HL-60 (cell line): Measurements from ENCODE around the gene MAP3K7.
A peak's percentile ranks its signal among the peaks of the same experiment; 100 is the strongest.

ENCODE experiments used
- DNase-seq, 2 experiments: peaks; one replicate each; pipeline ENCODE4 v3.0.0-alpha.2; 2010 to 2020; ENCODE audit warnings: low read depth in 1 of 2, low spot score in 1 of 2
- H3K27ac ChIP-seq: fragments of 250-450 bp; sonication (Bioruptor Pico); replicated peaks from 2 replicates; pipeline ENCODE4 v1.5.1; 2020; ENCODE audit warnings: mild to moderate bottlenecking, moderate library complexity
- H3K27me3 ChIP-seq: fragments of 250-450 bp; sonication (Bioruptor Pico); 2 replicates; pipeline ENCODE4 v1.5.1; 2021; ENCODE audit warnings: mild to moderate bottlenecking, moderate library complexity; ENCODE audit not compliant: insufficient read depth, poor library complexity, severe bottlenecking
- H3K4me3 ChIP-seq: replicated peaks from 2 replicates; pipeline ENCODE4 v1.5.1; 2011; ENCODE audit warnings: mild to moderate bottlenecking, control low read depth, low read length; ENCODE audit not compliant: insufficient read depth
- GABPA ChIP-seq: IDR thresholded peaks from 2 replicates; pipeline ENCODE4 v1.6.1; 2012; ENCODE audit warnings: low read depth
- POLR2AphosphoS5 ChIP-seq: IDR thresholded peaks from 2 replicates; pipeline ENCODE4 v1.6.1; 2012; ENCODE audit warnings: low read depth
- SPI1 ChIP-seq: IDR thresholded peaks from 2 replicates; pipeline ENCODE4 v1.6.1; 2012; ENCODE audit warnings: low read depth, mild to moderate bottlenecking, borderline replicate concordance
- TF ChIP-seq, protein P1 (sequence below): IDR thresholded peaks from one replicate; pipeline ENCODE4 v1.5.1; 2011; ENCODE audit warnings: low read length, control low read depth, inconsistent platforms; ENCODE audit not compliant: insufficient read depth
- TF ChIP-seq, protein P2 (sequence below): IDR thresholded peaks from 2 replicates; pipeline ENCODE4 v1.6.1; 2012; ENCODE audit warnings: low read depth; ENCODE audit not compliant: insufficient replicate concordance

MAP3K7 gene

DNA sequence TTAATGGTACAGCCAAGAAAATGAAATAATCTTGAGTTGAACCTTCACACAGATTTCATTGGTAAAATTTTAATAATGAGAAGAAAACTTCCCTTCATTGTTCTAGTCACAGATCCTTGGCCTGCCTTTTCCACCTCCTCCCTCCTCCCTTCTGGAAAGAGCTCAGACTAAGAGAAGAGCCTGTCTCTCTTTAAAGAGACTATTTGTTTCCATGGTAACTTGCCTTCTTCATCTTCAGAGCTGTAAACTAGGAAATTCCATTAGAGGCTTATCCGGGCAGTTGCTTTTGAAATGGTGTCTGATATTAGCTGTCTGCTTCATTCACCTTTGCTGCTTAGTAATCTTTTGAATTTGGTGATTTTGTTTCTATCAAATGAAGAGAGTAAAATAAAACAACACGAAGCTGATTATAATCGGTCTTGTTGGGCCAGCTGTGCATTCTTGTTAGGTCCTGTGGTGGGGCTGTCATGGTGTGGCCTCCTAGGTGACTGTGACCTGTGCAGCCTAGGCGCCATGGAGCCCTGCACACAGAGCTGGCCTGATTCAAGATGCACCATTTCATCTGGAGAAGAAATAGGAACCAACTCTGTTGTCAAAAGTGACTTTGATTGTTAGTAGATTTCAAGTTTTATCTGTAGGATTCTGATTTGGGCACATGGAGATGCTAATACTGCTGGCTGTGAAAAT lies 96.7 kb downstream of the MAP3K7 start:
- no peak overlapping the region for H3K4me3 ChIP-seq
- TF ChIP-seq, protein P1, sequence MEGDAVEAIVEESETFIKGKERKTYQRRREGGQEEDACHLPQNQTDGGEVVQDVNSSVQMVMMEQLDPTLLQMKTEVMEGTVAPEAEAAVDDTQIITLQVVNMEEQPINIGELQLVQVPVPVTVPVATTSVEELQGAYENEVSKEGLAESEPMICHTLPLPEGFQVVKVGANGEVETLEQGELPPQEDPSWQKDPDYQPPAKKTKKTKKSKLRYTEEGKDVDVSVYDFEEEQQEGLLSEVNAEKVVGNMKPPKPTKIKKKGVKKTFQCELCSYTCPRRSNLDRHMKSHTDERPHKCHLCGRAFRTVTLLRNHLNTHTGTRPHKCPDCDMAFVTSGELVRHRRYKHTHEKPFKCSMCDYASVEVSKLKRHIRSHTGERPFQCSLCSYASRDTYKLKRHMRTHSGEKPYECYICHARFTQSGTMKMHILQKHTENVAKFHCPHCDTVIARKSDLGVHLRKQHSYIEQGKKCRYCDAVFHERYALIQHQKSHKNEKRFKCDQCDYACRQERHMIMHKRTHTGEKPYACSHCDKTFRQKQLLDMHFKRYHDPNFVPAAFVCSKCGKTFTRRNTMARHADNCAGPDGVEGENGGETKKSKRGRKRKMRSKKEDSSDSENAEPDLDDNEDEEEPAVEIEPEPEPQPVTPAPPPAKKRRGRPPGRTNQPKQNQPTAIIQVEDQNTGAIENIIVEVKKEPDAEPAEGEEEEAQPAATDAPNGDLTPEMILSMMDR: no peak
- TF ChIP-seq SPI1 (no peak), POLR2AphosphoS5 (no peak), GABPA (no peak)
- TF ChIP-seq, protein P2, sequence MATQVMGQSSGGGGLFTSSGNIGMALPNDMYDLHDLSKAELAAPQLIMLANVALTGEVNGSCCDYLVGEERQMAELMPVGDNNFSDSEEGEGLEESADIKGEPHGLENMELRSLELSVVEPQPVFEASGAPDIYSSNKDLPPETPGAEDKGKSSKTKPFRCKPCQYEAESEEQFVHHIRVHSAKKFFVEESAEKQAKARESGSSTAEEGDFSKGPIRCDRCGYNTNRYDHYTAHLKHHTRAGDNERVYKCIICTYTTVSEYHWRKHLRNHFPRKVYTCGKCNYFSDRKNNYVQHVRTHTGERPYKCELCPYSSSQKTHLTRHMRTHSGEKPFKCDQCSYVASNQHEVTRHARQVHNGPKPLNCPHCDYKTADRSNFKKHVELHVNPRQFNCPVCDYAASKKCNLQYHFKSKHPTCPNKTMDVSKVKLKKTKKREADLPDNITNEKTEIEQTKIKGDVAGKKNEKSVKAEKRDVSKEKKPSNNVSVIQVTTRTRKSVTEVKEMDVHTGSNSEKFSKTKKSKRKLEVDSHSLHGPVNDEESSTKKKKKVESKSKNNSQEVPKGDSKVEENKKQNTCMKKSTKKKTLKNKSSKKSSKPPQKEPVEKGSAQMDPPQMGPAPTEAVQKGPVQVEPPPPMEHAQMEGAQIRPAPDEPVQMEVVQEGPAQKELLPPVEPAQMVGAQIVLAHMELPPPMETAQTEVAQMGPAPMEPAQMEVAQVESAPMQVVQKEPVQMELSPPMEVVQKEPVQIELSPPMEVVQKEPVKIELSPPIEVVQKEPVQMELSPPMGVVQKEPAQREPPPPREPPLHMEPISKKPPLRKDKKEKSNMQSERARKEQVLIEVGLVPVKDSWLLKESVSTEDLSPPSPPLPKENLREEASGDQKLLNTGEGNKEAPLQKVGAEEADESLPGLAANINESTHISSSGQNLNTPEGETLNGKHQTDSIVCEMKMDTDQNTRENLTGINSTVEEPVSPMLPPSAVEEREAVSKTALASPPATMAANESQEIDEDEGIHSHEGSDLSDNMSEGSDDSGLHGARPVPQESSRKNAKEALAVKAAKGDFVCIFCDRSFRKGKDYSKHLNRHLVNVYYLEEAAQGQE: no peak
- H3K27ac ChIP-seq: no peak overlapping the region
- H3K27me3 ChIP-seq: no peaks in the 10 kb centered on the region
- DNase-seq: no peak

DNA sequence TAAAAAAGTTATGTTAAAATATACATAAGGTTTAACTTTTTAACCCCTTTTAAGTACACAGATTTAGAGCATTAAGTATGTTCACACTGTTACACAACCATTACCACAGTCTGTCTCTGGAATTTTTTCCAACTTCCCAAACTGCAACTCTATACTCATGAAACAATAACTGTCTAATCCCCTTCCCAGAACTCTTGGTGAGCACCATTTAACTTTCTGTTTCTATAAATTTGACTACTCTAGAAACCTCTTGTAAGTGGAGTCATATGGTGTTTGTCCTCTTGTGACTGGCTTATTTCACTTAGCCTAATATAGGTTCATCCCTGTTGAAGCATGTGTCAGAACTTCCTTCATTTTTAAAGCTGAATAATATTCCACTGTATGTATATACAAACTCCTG lies 98.1 kb downstream of the MAP3K7 start:
- no peak overlapping the region for H3K27ac ChIP-seq
- TF ChIP-seq, protein P2: no peak
- no peak for TF ChIP-seq GABPA
- TF ChIP-seq, protein P1: no peak
- no peak for TF ChIP-seq POLR2AphosphoS5
- TF ChIP-seq SPI1: no peak
- H3K4me3 ChIP-seq: no peak overlapping the region
- H3K27me3 ChIP-seq: no peaks in the 10 kb centered on the region
- no peak for DNase-seq

DNA sequence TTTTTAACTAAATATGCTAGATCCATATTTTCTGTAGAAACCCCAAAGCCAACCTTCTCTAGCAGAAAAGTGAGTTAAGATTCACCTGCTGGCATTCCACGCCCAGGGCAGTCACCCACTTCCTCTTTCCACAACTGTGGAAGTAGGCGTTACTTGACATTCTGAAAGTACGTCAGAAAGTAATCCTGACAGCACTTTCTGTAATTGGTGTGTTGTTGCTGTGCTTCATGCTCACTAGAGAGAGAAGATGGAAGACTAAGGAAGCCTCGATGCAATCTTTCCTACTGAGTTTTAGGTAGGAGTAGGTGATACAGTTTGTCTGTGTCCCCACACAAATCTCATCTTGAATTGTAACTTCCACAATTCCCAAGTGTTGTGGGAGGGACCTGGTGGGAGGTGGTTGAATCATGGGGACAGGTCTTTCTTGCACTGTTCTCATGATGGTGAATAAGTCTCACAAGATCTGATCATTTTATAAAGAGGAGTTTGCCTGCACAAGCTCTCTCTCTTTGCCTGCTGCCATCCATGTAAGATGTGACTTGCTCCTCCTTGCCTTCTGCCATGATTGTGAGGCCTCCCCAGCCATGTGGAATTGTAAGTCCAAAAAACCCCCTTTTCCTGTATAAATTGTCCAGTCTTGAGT lies 101.1 kb downstream of the MAP3K7 start:
- no peaks in the 10 kb centered on the region for H3K27me3 ChIP-seq
- peak in 1 of 2 experiments; percentile 14 for DNase-seq
- H3K27ac ChIP-seq: no peak overlapping the region
- peak; percentile 87 for TF ChIP-seq SPI1
- no peak for TF ChIP-seq GABPA
- TF ChIP-seq, protein P2: no peak
- TF ChIP-seq, protein P1: no peak
- no peak for TF ChIP-seq POLR2AphosphoS5
- H3K4me3 ChIP-seq: no peak overlapping the region
